ENCODE data around the gene CDHR5.

DNA sequence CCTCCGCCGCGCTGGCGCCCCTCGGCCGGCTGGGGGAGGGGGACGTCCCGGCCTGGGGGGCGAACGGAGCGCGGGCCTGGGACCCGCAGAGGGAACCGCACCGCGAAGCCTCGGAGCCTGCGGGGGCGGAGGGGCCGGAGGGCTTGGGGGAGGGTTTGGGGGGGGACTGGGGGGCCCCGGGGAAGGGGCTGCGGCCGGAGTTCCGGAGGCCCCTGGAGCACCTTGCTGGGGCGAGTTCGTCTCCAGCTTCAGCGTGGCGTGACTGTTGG, 2.5 kb upstream of the CDHR5 start:
- TF ChIP-seq CTCF (IDR thresholded peaks at IDR 0.05 in 4 of 5, conservative IDR thresholded peaks at IDR 0.05 in 1 of 5) = no peak
- TF ChIP-seq POLR2A (IDR thresholded peaks at IDR 0.05) = no peak

Measured in gastrocnemius medialis (tissue), 4 donors.